ENCODE results near the gene NME7. TPM values are rescaled to one million over a fixed set of nuclear protein-coding genes. Genes with fewer than 3 reads are reported as not detected.

Gene NME7
- total and polyA plus RNA-seq, 7 donors = 4.4 to 39.9 (median 20.1) TPM

DNA sequence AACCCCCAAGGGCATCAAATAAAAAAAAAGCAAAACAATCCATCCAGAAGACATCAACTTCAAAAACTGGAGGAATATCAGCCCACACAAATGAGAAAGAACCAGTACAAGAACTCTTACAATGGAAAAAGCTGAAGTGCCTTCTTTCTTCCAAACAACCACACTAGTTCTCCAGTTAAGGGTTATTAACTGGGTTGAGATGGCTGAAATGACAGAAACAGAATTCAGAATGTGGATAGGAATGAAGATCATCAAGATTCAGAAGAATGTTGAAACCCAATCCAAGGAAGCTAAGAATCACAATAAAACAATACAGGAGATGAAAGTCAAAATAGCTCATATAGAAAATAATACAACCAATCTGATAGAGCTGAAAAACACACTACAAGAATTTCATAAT, 104.5 kb downstream of the NME7 start:
- no peak for TF ChIP-seq POLR2A (IDR thresholded peaks at IDR 0.05)
- TF ChIP-seq POLR2AphosphoS5 (IDR thresholded peaks at IDR 0.05) = no peak
- TF ChIP-seq EP300 (IDR thresholded peaks at IDR 0.05) = no peak
- TF ChIP-seq CTCF (IDR thresholded peaks at IDR 0.05) = no peak
- H3K4me3 ChIP-seq = no peak overlapping the region
- no peak for DNase-seq
- no peaks in the 10 kb centered on the region for H3K4me1 ChIP-seq
- no peaks in the 10 kb centered on the region for H3K27me3 ChIP-seq
- intact Hi-C loops (cut with DNase I) = no loop called here
- no peak overlapping the region for H3K27ac ChIP-seq
- H3K36me3 ChIP-seq = no peaks in the 10 kb centered on the region
- no peaks in the 10 kb centered on the region for H3K9me3 ChIP-seq

- intact Hi-C loops (cut with DNase I) = no loop called here
- Histone ChIP-seq H3K4me3 (no peak overlapping the region), H3K9me3 (no peaks in the 10 kb centered on the region), H3K4me1 (no peaks in the 10 kb centered on the region), H3K27me3 (no peaks in the 10 kb centered on the region), H3K27ac (no peak overlapping the region), H3K36me3 (no peaks in the 10 kb centered on the region)
- DNase-seq = no peak
- 96 to 99% methylated on average over 2 of the region's 2 CpGs for WGBS, 2 donors
- TF ChIP-seq POLR2AphosphoS5 (IDR thresholded peaks at IDR 0.05) (no peak), EP300 (IDR thresholded peaks at IDR 0.05) (no peak), CTCF (IDR thresholded peaks at IDR 0.05) (no peak), POLR2A (IDR thresholded peaks at IDR 0.05) (no peak)
These were observed 105.7 kb downstream of the NME7 start for GRCh38 chr1:169261884-169262283.

GRCh38 chr1:169260478-169261151, 107.0 kb downstream of the NME7 start:
- Histone ChIP-seq H3K4me3 (no peak overlapping the region), H3K36me3 (no peaks in the 10 kb centered on the region), H3K27me3 (no peaks in the 10 kb centered on the region), H3K9me3 (no peaks in the 10 kb centered on the region), H3K4me1 (no peaks in the 10 kb centered on the region), H3K27ac (no peak overlapping the region)
- intact Hi-C loops (cut with DNase I) = no loop called here
- no peak for DNase-seq
- TF ChIP-seq EP300 (IDR thresholded peaks at IDR 0.05) (no peak), POLR2A (IDR thresholded peaks at IDR 0.05) (no peak), CTCF (IDR thresholded peaks at IDR 0.05) (no peak)
- WGBS, 2 donors = 76 to 96% methylated on average over 2 of the region's 2 CpGs

GRCh38 chr1:169259816-169260215, 107.8 kb downstream of the NME7 start:
- no peak for TF ChIP-seq POLR2AphosphoS5 (IDR thresholded peaks at IDR 0.05)
- no peak for TF ChIP-seq POLR2A (IDR thresholded peaks at IDR 0.05)
- no peak for TF ChIP-seq CTCF (IDR thresholded peaks at IDR 0.05)
- TF ChIP-seq EP300 (IDR thresholded peaks at IDR 0.05) = no peak
- Histone ChIP-seq H3K4me1 (no peaks in the 10 kb centered on the region), H3K4me3 (no peak overlapping the region), H3K27ac (no peak overlapping the region), H3K36me3 (no peaks in the 10 kb centered on the region), H3K27me3 (no peaks in the 10 kb centered on the region), H3K9me3 (no peaks in the 10 kb centered on the region)
- no peak for DNase-seq
- intact Hi-C loops (cut with DNase I) = no loop called here
- 67 to 88% methylated on average over 2 of the region's 2 CpGs for WGBS, 2 donors

DNA sequence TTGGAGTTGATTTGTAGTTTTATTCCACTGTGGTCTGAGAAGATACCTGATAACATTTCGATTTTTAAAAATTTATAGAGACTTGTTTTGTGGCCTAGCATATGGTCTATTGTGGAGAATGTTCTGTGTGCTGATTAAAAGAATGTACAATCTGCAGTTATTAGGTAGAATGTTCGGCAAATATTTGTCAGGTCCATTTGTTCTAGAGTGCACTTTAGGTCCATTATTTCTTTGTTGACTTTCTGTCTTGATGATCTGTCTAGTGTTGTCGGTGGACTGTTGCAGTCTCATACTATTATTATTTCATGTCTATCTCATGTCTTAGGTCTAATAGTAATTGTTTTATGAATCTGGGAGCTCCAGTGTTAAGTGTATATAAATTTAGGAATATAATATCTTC, 116.8 kb downstream of the NME7 start:
- no peaks in the 10 kb centered on the region for H3K9me3 ChIP-seq
- no peak for TF ChIP-seq POLR2AphosphoS5 (IDR thresholded peaks at IDR 0.05)
- no peak for TF ChIP-seq POLR2A (IDR thresholded peaks at IDR 0.05)
- TF ChIP-seq CTCF (IDR thresholded peaks at IDR 0.05) = no peak
- TF ChIP-seq EP300 (IDR thresholded peaks at IDR 0.05) = no peak
- intact Hi-C loops (cut with DNase I) = no loop called here
- H3K27ac ChIP-seq = no peak overlapping the region
- H3K27me3 ChIP-seq = no peaks in the 10 kb centered on the region
- H3K36me3 ChIP-seq = no peaks in the 10 kb centered on the region
- H3K4me1 ChIP-seq = no peaks in the 10 kb centered on the region
- no peak for DNase-seq
- H3K4me3 ChIP-seq = no peak overlapping the region
- 86 to 90% methylated on average over 3 of the region's 3 CpGs for WGBS, 2 donors

Measured in sigmoid colon (tissue), 7 donors.